Skeletal muscle satellite cell (primary cell): ENCODE data around the gene C10orf90.

Experiments
- H3K27me3 ChIP-seq: 2 replicates; pipeline ENCODE4 v1.7.0; 2013; ENCODE audit warnings: low read length; ENCODE audit not compliant: control insufficient read depth, insufficient read depth
- H3K36me3 ChIP-seq: 2 replicates; pipeline ENCODE4 v1.7.0; 2013; ENCODE audit warnings: mild to moderate bottlenecking, control low read depth, low read length; ENCODE audit not compliant: insufficient read depth
- H3K4me1 ChIP-seq: 2 replicates; pipeline ENCODE4 v1.7.0; 2013; ENCODE audit warnings: low read length; ENCODE audit not compliant: control insufficient read depth, insufficient read depth
- H3K4me2 ChIP-seq: 2 replicates; pipeline ENCODE4 v1.7.0; 2013; ENCODE audit warnings: mild to moderate bottlenecking, low read length
- H3K4me3 ChIP-seq: 2 replicates; pipeline ENCODE4 v1.7.0; 2013; ENCODE audit warnings: low read length
- H3K9ac ChIP-seq: 2 replicates; pipeline ENCODE4 v1.7.0; 2013; ENCODE audit warnings: mild to moderate bottlenecking, low read depth, low read length, moderate library complexity
- H3K9me3 ChIP-seq: replicated peaks from 2 replicates; pipeline ENCODE4 v1.7.0; 2013; ENCODE audit warnings: mild to moderate bottlenecking, control low read depth, low read length

The C10orf90 gene

GRCh38 chr10:126511917-126512479 is 158.5 kb downstream of the C10orf90 start:
- no peak overlapping the region for H3K4me2 ChIP-seq
- peaks cover 31% of the 10 kb centered on the region for H3K27me3 ChIP-seq
- H3K9ac ChIP-seq: no peak overlapping the region
- H3K4me1 ChIP-seq: no peaks in the 10 kb centered on the region
- H3K9me3 ChIP-seq: no peaks in the 10 kb centered on the region
- H3K36me3 ChIP-seq: no peaks in the 10 kb centered on the region
- no peak overlapping the region for H3K4me3 ChIP-seq

GRCh38 chr10:126509182-126509581 is 161.3 kb downstream of the C10orf90 start:
- no peak overlapping the region for H3K4me2 ChIP-seq
- peaks cover 31% of the 10 kb centered on the region for H3K27me3 ChIP-seq
- H3K9ac ChIP-seq: no peak overlapping the region
- H3K36me3 ChIP-seq: no peaks in the 10 kb centered on the region
- H3K4me3 ChIP-seq: no peak overlapping the region
- no peaks in the 10 kb centered on the region for H3K9me3 ChIP-seq
- H3K4me1 ChIP-seq: no peaks in the 10 kb centered on the region

- Histone ChIP-seq H3K4me3 (no peak overlapping the region), H3K4me1 (no peaks in the 10 kb centered on the region), H3K9me3 (no peaks in the 10 kb centered on the region), H3K27me3 (peaks cover 31% of the 10 kb centered on the region), H3K4me2 (no peak overlapping the region), H3K36me3 (no peaks in the 10 kb centered on the region), H3K9ac (no peak overlapping the region)
Observed at GRCh38 chr10:126508535-126509040, 161.9 kb downstream of the C10orf90 start.

GRCh38 chr10:126504761-126505112 is 165.8 kb downstream of the C10orf90 start:
- H3K27me3 ChIP-seq: peaks cover 5% of the 10 kb centered on the region
- H3K4me2 ChIP-seq: no peak overlapping the region
- no peak overlapping the region for H3K4me3 ChIP-seq
- H3K4me1 ChIP-seq: peaks cover 5% of the 10 kb centered on the region
- H3K9ac ChIP-seq: no peak overlapping the region
- no peaks in the 10 kb centered on the region for H3K36me3 ChIP-seq
- no peaks in the 10 kb centered on the region for H3K9me3 ChIP-seq

GRCh38 chr10:126504063-126504760 is 166.3 kb downstream of the C10orf90 start:
- no peak overlapping the region for H3K9ac ChIP-seq
- no peaks in the 10 kb centered on the region for H3K36me3 ChIP-seq
- H3K9me3 ChIP-seq: no peaks in the 10 kb centered on the region
- H3K4me2 ChIP-seq: no peak overlapping the region
- no peak overlapping the region for H3K4me3 ChIP-seq
- H3K27me3 ChIP-seq: peaks cover under 1% of the 10 kb centered on the region
- peaks cover 5% of the 10 kb centered on the region for H3K4me1 ChIP-seq

GRCh38 chr10:126503392-126504062 is 167.0 kb downstream of the C10orf90 start:
- peaks cover 5% of the 10 kb centered on the region for H3K4me1 ChIP-seq
- no peak overlapping the region for H3K4me2 ChIP-seq
- H3K4me3 ChIP-seq: no peak overlapping the region
- no peaks in the 10 kb centered on the region for H3K27me3 ChIP-seq
- H3K9ac ChIP-seq: no peak overlapping the region
- H3K36me3 ChIP-seq: no peaks in the 10 kb centered on the region
- no peaks in the 10 kb centered on the region for H3K9me3 ChIP-seq

- peaks cover 5% of the 10 kb centered on the region for H3K4me1 ChIP-seq
- H3K27me3 ChIP-seq: no peaks in the 10 kb centered on the region
- H3K9me3 ChIP-seq: no peaks in the 10 kb centered on the region
- H3K4me2 ChIP-seq: no peak overlapping the region
- H3K9ac ChIP-seq: no peak overlapping the region
- H3K36me3 ChIP-seq: no peaks in the 10 kb centered on the region
- H3K4me3 ChIP-seq: no peak overlapping the region
Observed at GRCh38 chr10:126502441-126502840, 168.1 kb downstream of the C10orf90 start.

GRCh38 chr10:126501828-126502227 is 168.7 kb downstream of the C10orf90 start:
- Histone ChIP-seq H3K27me3 (no peaks in the 10 kb centered on the region), H3K9me3 (no peaks in the 10 kb centered on the region), H3K9ac (no peak overlapping the region), H3K4me3 (no peak overlapping the region), H3K4me1 (peaks cover 5% of the 10 kb centered on the region), H3K36me3 (no peaks in the 10 kb centered on the region), H3K4me2 (no peak overlapping the region)

- no peaks in the 10 kb centered on the region for H3K27me3 ChIP-seq
- no peak overlapping the region for H3K4me3 ChIP-seq
- H3K4me1 ChIP-seq: peaks cover 5% of the 10 kb centered on the region
- H3K4me2 ChIP-seq: no peak overlapping the region
- no peak overlapping the region for H3K9ac ChIP-seq
- H3K36me3 ChIP-seq: no peaks in the 10 kb centered on the region
- no peaks in the 10 kb centered on the region for H3K9me3 ChIP-seq
Observed at GRCh38 chr10:126500866-126501265, 169.6 kb downstream of the C10orf90 start.

GRCh38 chr10:126500185-126500584 is 170.3 kb downstream of the C10orf90 start:
- Histone ChIP-seq H3K36me3 (no peaks in the 10 kb centered on the region), H3K9ac (no peak overlapping the region), H3K4me2 (no peak overlapping the region), H3K4me1 (peaks cover 5% of the 10 kb centered on the region), H3K27me3 (no peaks in the 10 kb centered on the region), H3K9me3 (no peaks in the 10 kb centered on the region), H3K4me3 (no peak overlapping the region)

GRCh38 chr10:126499744-126500143 is 170.7 kb downstream of the C10orf90 start:
- Histone ChIP-seq H3K4me3 (no peak overlapping the region), H3K4me1 (peaks cover 5% of the 10 kb centered on the region), H3K9me3 (no peaks in the 10 kb centered on the region), H3K9ac (no peak overlapping the region), H3K4me2 (no peak overlapping the region), H3K27me3 (no peaks in the 10 kb centered on the region), H3K36me3 (no peaks in the 10 kb centered on the region)
